COLO668 (cell line): ENCODE results near the gene SMPDL3B.

Experiments
- DNase-seq: peaks from one replicate; lab custom pipeline; 2025; ENCODE audit not compliant: unreplicated experiment; lab: John Stamatoyannopoulos, UW

Gene SMPDL3B, protein sequence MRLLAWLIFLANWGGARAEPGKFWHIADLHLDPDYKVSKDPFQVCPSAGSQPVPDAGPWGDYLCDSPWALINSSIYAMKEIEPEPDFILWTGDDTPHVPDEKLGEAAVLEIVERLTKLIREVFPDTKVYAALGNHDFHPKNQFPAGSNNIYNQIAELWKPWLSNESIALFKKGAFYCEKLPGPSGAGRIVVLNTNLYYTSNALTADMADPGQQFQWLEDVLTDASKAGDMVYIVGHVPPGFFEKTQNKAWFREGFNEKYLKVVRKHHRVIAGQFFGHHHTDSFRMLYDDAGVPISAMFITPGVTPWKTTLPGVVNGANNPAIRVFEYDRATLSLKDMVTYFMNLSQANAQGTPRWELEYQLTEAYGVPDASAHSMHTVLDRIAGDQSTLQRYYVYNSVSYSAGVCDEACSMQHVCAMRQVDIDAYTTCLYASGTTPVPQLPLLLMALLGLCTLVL

GRCh38 chr1:27934818-27935549 is at the start of gene SMPDL3B:
Gene SMPDL3B (plus strand): TSS chr1:27935000. CDS start chr1:27935184, 184 bp downstream.
- peak; percentile 57 for DNase-seq

DNA sequence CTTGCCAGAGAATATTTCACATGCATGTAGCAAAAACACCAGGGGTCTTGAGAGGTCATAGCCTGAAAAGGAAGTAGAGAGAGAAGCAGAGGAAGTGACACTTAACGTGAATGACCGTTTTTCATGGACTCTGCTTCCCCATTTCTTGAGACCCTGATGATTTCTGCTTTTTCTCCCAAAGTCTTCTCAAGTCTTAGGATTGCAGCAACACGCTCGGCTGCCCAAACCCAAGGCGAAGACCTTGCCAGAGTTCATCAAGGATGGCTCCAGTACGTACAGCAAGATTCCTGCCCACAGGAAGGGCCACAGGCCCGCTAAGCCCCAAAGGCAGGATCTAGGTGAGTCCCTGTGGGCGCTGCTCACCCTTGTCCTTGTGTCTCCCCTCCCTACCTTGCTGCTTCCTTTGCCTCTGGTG is 49.7 kb upstream of the SMPDL3B start:
- DNase-seq: no peak

DNA sequence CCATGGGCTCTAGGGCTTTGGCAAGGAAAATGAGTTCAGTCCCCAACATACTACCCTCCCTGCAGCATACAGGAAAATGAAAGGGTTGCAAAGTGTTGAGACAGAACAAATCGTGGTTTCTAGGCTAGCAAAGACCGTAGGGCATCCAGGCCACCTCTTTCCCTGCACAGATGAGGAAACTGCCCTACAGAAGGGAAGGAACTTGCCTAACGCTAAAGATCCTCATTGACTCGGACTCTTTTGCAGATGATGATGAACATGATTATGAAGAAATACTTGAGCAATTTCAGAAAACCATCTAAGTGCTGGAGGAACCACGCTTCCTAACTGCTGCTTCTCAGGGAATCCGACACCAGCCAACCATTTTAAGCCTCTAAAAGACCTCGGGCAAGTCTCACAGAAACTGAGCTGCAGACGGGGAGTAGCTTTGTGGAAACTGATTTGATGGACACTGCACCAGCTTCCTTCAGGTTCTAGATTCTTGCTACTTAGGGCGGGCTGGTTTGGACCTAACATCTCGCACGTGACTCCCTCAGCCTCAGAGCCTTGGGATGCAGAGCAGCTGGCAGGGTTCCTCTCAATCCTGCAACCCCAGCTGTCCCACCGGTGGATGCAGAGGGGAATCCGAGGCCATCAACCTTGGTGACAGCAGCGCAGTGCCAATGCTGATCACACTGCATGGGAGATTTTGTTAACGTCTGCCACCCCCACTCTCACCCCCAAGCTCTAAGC is 49.0 kb upstream of the SMPDL3B start:
- no peak for DNase-seq

GRCh38 chr1:27886353-27886679 is 48.5 kb upstream of the SMPDL3B start:
- DNase-seq: no peak

DNA sequence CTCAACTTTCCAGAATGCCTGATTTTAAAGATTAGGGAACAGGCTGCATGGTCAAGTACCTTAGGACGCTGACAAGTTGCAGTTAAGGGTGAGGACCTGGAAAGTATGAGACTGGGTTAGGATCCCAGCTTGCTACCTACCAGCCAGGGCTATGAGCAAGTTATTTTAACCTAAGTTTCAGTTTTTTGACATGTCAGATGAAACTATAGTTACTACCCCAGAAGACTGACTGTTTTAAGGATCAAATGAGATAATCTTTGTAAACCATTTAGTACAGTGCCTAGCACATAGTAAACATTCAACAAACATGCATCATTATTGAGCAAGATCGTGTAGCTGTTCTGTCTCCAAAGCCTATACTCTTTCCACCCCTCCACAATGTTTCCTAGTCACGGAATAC is 48.1 kb upstream of the SMPDL3B start:
- DNase-seq: no peak

GRCh38 chr1:27887215-27888021 is 47.4 kb upstream of the SMPDL3B start:
- no peak for DNase-seq

DNA sequence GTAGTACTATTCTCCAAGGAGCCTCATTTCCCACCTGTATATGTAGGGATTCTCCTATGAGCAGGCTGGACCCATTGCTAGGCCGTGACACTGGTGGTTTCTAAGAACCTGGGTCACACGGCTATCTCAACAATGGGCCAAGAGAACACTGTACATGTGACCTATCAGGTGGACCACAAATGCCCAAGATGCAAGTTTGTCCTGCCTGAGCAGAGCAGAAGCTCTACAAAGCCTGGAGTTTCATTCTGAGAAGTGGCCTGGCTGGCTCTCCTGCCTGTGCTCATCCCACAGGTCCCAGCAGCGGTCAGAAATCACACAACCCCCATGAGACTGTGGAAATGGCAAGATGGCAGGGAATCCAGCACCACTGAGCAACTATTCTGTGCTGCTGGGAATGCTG is 45.3 kb upstream of the SMPDL3B start:
- DNase-seq: no peak

DNA sequence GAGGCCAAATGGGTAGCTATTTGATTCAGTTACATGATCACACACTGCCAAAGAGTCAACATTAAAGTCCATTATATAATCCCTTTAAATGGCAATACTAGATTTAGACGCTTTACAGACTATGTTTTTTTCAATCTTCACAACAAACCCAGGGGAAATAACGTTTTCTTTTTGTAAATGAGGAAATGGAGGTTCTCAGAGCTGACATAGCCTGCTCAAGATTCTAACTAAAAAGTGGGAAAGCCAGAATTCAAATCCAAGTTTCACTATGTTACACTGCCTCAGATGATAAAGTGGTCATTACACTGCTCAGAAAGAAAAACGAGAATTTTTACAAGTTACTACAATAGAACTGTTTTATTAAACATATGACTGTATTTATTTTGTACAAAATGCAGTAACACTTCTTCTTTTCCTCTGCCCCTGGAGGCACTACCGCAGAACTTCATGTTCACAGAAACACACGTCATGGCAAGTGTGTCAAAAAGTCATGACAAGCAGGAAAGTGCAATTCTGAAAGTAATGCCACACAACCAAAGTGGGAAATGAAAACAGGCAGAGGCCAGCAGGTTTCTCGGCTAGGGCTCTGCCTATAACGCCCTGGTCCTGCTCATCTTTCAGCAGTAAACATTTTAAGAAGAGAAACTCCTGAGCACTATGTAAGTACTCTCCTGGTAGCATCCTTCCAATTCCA is 43.5 kb upstream of the SMPDL3B start:
- DNase-seq: no peak

- no peak for DNase-seq
These were observed 40.3 kb upstream of the SMPDL3B start for GRCh38 chr1:27894521-27894920.

GRCh38 chr1:27906759-27907158 is 28.0 kb upstream of the SMPDL3B start:
- DNase-seq: no peak

DNA sequence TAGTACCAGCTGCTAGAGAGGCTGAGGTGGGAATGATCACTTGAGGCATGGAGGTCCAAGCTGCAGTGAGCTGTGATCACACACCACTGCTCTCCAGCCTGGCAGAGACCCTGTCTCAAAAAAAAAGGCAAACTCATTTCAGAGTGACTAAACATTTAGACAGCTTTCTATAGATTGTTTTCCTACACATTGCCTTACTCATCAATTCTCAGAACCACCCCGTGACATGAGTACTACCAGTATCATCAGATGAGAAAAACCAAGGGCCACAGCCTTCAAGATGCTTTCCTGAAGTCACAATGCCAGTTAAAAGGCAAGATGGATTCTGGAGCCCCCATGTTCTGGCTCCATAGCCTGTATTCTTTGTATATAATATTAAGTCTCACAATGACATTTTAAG is 22.4 kb upstream of the SMPDL3B start:
- no peak for DNase-seq

DNA sequence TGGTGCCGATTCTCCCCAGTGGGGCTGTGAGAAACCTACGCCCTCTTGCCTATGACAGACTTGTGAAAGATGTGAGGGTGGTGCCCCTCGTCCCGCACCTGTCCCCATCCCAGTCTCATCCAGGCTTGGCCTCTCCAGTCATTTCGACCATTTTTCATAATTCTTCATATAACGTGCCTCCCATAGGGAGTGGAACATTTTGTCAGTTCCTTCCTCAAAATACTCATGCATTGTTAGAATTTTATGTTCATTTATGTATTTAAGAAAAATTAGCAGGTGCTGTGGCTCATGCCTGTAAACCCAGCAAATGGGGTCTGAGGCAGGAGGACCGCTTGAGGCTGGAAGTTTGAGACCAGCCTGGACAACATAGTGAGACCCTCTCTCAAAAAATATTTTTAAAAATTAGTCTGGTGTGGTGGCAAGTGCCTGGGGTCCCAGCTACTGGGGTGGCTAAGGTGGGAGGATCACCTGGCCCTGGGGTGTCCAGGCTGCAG is 19.7 kb upstream of the SMPDL3B start:
- DNase-seq: no peak

DNA sequence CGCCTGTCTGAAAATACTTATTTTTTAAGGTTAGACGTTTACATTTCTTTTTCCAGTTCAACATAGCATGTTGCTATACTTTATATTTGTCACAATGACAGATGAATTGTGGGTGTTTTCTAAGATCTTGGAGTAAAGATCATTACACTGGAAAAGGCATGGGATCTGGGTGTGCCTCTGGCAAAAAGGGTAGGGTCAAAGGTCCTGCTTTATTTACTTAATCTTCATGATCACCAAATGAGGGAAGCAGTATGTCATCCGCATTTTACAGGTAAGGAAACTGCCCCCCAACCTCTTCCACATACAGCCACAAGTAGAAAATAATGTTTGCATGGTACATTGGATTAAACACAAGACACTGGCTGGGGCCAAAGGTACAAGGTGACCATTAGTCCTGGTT is 12.5 kb upstream of the SMPDL3B start:
- no peak for DNase-seq

- no peak for DNase-seq
These were observed 6.4 kb upstream of the SMPDL3B start for GRCh38 chr1:27928216-27928954.

- DNase-seq: no peak
These were observed 3.6 kb upstream of the SMPDL3B start for GRCh38 chr1:27931184-27931583.

- DNase-seq: no peak
These were observed 3.0 kb upstream of the SMPDL3B start for GRCh38 chr1:27931759-27932158.

DNA sequence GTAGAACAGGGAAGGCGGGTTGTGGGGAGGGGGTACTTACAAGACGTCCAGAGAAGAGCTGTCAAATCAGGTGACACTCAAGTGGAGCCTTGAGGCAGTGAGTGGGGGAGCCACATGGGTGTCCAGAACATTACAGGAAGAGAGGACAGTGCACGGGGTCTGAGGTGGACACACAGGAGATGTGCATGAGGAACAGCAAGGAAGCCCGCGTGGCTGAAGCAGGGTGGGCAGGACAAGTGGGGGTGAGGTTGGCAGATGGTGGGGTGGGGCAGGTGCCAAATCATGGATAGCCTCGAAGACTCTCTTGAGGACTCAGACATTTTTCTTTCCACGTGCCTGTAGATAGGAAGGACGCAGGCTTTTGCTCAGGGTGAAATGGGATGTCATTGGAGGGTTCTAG is 921 bp downstream of the SMPDL3B start:
- no peak for DNase-seq

GRCh38 chr1:27936370-27936769 is 1.6 kb downstream of the SMPDL3B start:
- no peak for DNase-seq

DNA sequence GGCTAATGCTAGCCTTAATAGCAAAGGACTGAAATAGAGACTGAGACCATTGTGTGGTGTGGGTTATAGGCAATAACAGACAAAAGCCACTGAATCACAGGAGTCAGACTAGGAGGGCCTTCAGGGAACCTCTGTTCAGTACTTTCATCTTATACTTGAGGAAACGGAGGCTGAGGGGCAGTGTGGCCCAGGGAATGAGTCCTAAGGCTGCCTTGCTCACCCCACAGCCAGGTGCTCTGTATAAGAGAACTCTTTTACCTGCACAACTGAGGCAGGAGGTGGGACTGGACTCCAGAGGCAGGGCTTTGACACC is 2.7 kb downstream of the SMPDL3B start:
- DNase-seq: no peak

DNA sequence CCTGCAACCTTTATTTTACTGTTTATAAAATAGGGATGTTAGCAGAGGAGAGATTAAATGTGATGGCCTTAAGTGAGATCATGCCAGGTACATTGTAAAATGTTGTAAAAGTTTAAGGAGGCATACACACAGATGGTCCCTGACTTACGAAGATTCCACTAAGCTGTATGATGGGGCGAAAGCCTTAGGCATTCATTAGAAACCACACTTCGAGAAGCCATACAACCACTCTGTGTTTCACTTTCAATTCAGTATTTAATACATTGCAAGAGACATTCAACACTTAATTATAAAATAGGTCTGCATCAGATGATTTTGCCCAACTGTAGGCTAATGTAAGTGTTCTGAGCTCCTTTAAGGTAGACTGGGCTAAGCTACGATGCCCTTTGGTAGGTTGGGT is 3.7 kb downstream of the SMPDL3B start:
- DNase-seq: no peak
